Fibroblast of pulmonary artery (primary cell): ENCODE results near the gene MS4A5.

ENCODE experiments used
- DNase-seq: peaks from one replicate; pipeline ENCODE4 v3.0.0-alpha.2; 2010; ENCODE audit warnings: low read depth
- H3K4me3 ChIP-seq: replicated peaks from 2 replicates; pipeline ENCODE4 v1.5.1; 2011; ENCODE audit warnings: low read depth, mild to moderate bottlenecking, control low read depth, low read length, moderate library complexity
- TF ChIP-seq, protein P1 (sequence below): IDR thresholded peaks from 2 replicates; pipeline ENCODE4 v1.5.1; 2011; ENCODE audit warnings: mild to moderate bottlenecking, control low read depth, low read length, inconsistent platforms; ENCODE audit errors: missing control alignments

The MS4A5 gene

DNA sequence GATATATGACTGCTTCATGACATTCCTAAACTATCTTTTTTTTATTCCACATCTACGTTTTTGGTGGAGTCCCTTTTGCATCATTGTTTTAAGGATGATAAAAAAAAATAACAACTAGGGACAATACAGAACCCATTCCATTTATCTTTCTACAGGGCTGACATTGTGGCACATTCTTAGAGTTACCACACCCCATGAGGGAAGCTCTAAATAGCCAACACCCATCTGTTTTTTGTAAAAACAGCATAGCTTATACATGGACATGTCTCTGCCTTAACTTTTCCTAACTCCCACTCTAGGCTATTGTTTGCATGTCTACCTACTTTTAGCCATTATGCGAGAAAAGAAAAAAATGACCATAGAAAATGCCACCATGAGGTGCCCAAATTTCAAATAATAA, 39.5 kb downstream of the MS4A5 start:
- DNase-seq: no peak
- H3K4me3 ChIP-seq: no peak overlapping the region
- TF ChIP-seq, protein P1, sequence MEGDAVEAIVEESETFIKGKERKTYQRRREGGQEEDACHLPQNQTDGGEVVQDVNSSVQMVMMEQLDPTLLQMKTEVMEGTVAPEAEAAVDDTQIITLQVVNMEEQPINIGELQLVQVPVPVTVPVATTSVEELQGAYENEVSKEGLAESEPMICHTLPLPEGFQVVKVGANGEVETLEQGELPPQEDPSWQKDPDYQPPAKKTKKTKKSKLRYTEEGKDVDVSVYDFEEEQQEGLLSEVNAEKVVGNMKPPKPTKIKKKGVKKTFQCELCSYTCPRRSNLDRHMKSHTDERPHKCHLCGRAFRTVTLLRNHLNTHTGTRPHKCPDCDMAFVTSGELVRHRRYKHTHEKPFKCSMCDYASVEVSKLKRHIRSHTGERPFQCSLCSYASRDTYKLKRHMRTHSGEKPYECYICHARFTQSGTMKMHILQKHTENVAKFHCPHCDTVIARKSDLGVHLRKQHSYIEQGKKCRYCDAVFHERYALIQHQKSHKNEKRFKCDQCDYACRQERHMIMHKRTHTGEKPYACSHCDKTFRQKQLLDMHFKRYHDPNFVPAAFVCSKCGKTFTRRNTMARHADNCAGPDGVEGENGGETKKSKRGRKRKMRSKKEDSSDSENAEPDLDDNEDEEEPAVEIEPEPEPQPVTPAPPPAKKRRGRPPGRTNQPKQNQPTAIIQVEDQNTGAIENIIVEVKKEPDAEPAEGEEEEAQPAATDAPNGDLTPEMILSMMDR: no peak

DNA sequence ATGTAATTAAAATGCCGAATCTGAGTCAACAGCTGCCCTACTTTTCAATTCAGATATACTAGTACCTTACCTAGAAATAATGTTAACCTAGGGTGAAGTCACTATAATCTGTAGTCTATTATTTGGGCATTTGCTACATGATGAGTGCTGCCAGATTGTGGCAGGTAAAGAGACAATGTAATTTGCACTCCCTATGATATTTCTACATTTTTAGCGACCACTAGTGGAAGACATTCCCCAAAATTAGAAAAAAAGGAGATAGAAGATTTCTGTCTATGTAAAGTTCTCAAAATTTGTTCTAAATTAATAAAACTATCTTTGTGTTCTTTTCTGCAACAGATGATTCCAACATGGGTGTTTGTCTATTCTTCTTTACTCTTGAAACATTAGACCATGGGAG, 40.4 kb downstream of the MS4A5 start:
- DNase-seq: no peak
- TF ChIP-seq, protein P1: no peak
- no peak overlapping the region for H3K4me3 ChIP-seq

DNA sequence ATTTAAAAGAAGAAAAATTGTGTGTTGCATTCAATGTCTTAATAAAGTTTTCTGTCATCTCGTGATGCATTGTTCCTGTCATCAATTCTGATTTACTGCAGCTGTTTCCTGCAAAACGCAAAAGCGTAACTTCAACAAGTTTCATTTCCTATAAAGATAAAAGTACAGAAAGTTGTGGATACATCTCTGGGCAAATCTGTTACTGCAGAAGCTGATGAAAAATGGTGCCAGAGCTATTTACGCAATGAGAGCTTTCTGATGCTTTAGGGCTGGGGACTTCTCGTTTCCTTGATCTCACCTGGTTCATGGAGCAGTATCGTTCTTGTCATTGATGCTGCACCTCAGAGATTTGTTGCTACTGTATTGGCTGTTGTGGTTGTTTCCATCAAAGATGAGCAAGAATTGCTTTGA, 47.7 kb downstream of the MS4A5 start:
- no peak for DNase-seq
- no peak overlapping the region for H3K4me3 ChIP-seq
- TF ChIP-seq, protein P1: no peak

DNA sequence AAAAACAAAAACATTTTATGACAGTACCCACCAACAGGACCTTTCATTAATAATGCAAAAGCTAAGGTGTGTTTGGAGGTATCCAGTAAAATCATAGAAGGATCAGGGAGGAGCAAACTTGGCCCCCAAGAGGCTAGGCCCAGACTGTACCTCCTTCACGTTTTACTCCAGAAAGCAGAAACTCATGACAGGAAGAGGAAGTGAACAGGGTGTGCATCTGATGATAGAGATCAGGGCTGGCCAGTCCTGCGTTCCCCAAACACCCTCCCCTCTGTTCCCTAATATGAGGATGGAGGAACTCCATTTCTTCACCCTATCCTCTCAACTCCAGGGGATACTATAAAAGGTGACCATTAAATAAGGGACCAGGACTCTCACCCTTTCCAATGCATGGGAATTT, 53.0 kb downstream of the MS4A5 start:
- no peak overlapping the region for H3K4me3 ChIP-seq
- no peak for DNase-seq
- TF ChIP-seq, protein P1: no peak

DNA sequence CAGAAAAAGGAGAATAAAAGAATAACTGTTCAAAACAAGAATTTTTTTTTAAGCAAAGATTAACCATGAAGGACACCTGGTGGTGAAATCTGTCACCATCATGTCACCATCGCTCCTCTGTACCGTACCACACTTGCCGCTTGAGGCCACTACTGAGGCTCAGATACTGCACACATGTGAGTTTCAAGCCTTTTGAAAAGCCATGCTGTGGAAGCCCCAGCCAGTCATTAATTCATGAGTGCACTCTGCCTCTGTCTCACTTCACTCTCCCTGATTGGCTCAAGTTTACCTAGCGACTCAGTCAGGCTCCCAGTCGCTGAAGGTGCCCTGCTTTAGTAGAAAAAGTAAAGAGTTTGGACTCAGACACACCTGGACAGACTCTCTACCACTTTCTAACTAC, 56.6 kb downstream of the MS4A5 start:
- DNase-seq: no peak
- TF ChIP-seq, protein P1: no peak
- H3K4me3 ChIP-seq: no peak overlapping the region

DNA sequence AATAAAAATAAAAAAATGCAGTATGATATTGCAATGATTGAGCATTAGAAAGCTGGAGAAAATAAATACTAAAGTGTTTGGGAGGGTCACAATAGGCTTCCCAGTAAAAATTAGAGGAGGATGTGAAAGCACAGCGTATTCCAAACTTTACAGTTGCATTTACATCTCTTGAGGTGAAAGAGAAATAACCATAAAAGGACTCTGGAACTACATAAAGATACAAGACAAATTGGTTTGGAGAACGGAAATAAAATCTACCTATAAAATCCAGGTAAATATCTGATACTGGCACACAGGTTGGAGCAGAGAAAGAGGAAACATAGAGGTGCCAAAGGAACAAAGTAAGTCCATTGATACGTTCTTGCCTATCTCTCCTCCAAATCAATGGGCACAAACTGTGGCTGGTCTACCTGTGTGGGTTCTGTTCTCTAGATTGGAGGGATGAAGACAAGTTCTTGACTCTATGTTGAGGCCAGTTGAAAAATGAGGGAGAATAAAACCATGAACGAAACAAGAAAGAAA, 63.2 kb downstream of the MS4A5 start, which contains the start of gene MS4A12:
MS4A12 (plus strand) TSS at position 291 of the 522 bp plus-strand sequence. CDS start 4,541 bp downstream, outside the sequence.
- no peak for DNase-seq
- TF ChIP-seq, protein P1: no peak
- no peak within 1 kb of the TSS for H3K4me3 ChIP-seq

DNA sequence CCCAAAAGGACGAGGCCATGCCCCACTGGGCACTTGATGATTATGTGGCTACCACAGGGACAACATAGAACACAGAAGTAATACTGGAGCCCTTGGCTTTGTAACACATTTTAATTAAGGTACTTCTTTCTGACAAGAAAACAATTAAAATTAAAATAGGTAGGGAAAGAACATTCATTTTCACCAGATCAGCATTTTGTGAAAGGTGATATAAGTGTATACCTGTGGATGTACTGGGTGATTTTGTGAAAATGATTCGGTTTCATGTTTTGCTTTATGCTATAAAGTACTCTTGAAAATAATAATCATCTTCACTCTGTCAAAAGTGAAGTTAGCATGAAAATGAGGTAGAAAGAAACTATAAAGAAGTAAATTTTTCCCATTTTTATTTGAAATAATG, 64.1 kb downstream of the MS4A5 start:
- TF ChIP-seq, protein P1: no peak
- no peak overlapping the region for H3K4me3 ChIP-seq

More for the DNA sequence above, 64.1 kb downstream of the MS4A5 start:
- DNase-seq: no peak
